ENCODE results near the gene RANBP1. TPM values are rescaled to one million over a fixed set of nuclear protein-coding genes. Genes with fewer than 3 reads are reported as not detected.
A peak's percentile ranks its signal among the peaks of the same experiment; 100 is the strongest.

RANBP1 gene
- total RNA-seq, 1 donor from 2014 or later = 79.5 TPM

DNA sequence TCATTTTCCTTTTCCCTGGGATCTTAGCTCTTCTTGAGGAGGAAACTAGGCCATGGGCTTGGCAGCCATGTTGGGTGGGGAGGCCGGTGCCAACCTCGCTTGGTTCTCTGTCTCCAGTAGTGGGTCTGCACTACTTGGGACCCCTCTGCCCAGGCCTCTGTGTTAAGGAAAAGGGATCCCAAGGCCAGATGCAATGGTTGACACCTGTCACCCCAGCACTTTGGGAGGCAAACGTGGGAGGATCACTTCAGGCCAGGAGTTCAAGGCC, 13.8 kb downstream of the RANBP1 start:
- H3K4me1 Mint-ChIP-seq (ENCODE audit: low read depth) = peaks cover 22% of the 10 kb centered on the region
- H3K36me3 Mint-ChIP-seq (ENCODE audit: low read depth) = peaks cover 12% of the 10 kb centered on the region
- TF ChIP-seq, protein P1, sequence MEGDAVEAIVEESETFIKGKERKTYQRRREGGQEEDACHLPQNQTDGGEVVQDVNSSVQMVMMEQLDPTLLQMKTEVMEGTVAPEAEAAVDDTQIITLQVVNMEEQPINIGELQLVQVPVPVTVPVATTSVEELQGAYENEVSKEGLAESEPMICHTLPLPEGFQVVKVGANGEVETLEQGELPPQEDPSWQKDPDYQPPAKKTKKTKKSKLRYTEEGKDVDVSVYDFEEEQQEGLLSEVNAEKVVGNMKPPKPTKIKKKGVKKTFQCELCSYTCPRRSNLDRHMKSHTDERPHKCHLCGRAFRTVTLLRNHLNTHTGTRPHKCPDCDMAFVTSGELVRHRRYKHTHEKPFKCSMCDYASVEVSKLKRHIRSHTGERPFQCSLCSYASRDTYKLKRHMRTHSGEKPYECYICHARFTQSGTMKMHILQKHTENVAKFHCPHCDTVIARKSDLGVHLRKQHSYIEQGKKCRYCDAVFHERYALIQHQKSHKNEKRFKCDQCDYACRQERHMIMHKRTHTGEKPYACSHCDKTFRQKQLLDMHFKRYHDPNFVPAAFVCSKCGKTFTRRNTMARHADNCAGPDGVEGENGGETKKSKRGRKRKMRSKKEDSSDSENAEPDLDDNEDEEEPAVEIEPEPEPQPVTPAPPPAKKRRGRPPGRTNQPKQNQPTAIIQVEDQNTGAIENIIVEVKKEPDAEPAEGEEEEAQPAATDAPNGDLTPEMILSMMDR (IDR thresholded peaks at IDR 0.05) = no peak
- no peak overlapping the region for H3K4me3 Mint-ChIP-seq (ENCODE audit: unreplicated experiment)
- no peaks in the 10 kb centered on the region for H3K27me3 Mint-ChIP-seq (ENCODE audit: low read depth)
- H3K9me3 Mint-ChIP-seq (ENCODE audit: low read depth) = no peaks in the 10 kb centered on the region
- DNase-seq (ENCODE audit: low spot score) = no peak
- H3K27ac Mint-ChIP-seq (ENCODE audit: unreplicated experiment) = peak overlapping the region; percentile 49

DNA sequence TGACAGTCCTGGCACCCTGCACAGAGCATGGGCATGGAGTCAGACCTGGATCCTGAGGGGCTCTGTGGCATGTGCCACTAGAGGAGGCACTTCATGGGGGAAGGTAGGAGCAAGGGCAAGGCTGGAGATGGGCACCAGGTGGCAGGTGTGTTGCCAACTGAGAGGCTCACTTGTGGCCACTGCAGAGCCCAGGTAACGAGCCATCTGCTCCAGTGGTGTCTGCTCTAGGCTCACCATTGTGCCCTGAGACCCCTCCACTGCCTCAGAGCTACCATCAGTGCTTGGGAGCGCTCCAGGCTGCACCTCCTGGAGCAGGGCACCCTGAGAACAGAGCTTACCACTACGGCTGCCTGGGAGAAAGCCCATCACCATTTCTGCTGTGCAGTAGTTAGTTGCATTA, 14.4 kb downstream of the RANBP1 start:
- Mint-ChIP-seq H3K36me3 (ENCODE audit: low read depth) (peaks cover 12% of the 10 kb centered on the region), H3K4me1 (ENCODE audit: low read depth) (peaks cover 26% of the 10 kb centered on the region), H3K27ac (ENCODE audit: unreplicated experiment) (no peak overlapping the region), H3K9me3 (ENCODE audit: low read depth) (no peaks in the 10 kb centered on the region), H3K27me3 (ENCODE audit: low read depth) (no peaks in the 10 kb centered on the region), H3K4me3 (ENCODE audit: unreplicated experiment) (no peak overlapping the region)
- no peak for DNase-seq (ENCODE audit: low spot score)
- TF ChIP-seq, protein P1 (IDR thresholded peaks at IDR 0.05) = peak; percentile 14

DNA sequence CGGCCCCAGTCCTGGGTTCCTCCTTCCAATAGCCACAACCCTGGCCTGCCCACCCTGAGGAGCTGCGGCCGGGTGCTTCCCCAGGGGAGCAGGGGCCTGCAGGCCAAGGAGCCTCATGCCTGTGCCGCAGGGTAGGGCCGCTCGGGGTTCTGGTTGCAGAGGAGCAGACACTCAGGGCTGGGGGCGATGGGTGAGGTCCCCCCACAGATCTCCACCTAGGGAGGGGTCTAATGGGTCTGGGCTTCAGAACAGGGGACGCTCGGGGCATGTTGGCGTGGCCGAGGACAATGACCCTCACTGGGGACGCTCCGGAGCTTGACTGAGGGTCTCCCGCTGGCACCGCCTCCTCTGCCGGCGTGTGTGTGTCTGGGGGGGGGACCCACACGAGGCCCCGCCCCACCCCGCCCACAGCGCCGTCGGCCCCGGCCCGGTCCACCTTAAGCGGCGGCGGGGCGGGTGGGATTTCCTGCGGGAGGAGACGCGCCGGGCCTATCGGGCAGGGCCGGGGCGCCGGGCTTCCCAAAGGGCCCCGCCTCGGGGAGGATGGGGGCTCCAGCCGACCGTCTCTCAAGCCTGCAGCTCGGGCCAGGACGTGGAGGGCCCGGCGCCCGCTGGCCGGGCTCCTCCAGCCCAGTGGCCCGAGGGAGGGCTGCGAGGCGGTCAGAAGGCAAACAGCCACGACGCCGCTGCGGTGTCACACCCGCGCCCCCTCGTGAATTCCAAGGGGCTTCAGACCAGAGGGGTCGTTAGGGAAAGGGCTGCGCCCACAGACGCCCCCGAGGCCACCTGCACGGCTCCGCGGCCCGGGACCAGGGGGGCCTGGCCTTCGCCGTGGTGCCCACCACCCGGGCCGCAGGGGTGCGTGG, 15.1 kb downstream of the RANBP1 start:
- DNase-seq (ENCODE audit: low spot score) = no peak
- Mint-ChIP-seq H3K27ac (ENCODE audit: unreplicated experiment) (peak overlapping the region; percentile 69), H3K27me3 (ENCODE audit: low read depth) (no peaks in the 10 kb centered on the region), H3K9me3 (ENCODE audit: low read depth) (no peaks in the 10 kb centered on the region), H3K4me1 (ENCODE audit: low read depth) (peaks cover 27% of the 10 kb centered on the region), H3K36me3 (ENCODE audit: low read depth) (peaks cover 9% of the 10 kb centered on the region), H3K4me3 (ENCODE audit: unreplicated experiment) (peak overlapping the region; percentile 35)
- TF ChIP-seq, protein P1 (IDR thresholded peaks at IDR 0.05) = no peak

DNA sequence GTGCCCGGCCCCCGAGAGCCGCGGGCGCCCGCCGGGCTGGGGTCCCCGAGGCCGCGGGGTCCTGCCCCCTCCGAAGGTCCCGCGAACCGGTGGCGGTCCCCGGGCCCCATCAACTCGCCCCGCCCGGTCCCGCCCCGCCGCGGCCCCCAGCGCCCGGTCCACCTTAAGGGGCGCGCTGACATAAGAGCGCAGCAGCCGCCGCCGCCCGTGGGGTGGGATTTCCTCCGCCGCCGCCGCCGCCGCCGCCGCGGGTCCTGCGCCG, 15.6 kb downstream of the RANBP1 start, which contains the start of gene ZDHHC8:
ZDHHC8 (plus strand) TSS at position 208 of the 262 bp plus-strand sequence. CDS start 144 bp downstream, outside the sequence.
- H3K4me1 Mint-ChIP-seq (ENCODE audit: low read depth) = peaks cover 32% of the 10 kb centered on the region
- H3K27me3 Mint-ChIP-seq (ENCODE audit: low read depth) = no peaks in the 10 kb centered on the region
- H3K9me3 Mint-ChIP-seq (ENCODE audit: low read depth) = no peaks in the 10 kb centered on the region
- DNase-seq (ENCODE audit: low spot score) = no peak
- peak within 1 kb of the TSS; percentile 72 for H3K4me3 Mint-ChIP-seq (ENCODE audit: unreplicated experiment)
- H3K36me3 Mint-ChIP-seq (ENCODE audit: low read depth) = peaks cover 6% of the 10 kb centered on the region
- TF ChIP-seq, protein P1 (IDR thresholded peaks at IDR 0.05) = no peak
- H3K27ac Mint-ChIP-seq (ENCODE audit: unreplicated experiment) = peak within 1 kb of the TSS; percentile 69

DNA sequence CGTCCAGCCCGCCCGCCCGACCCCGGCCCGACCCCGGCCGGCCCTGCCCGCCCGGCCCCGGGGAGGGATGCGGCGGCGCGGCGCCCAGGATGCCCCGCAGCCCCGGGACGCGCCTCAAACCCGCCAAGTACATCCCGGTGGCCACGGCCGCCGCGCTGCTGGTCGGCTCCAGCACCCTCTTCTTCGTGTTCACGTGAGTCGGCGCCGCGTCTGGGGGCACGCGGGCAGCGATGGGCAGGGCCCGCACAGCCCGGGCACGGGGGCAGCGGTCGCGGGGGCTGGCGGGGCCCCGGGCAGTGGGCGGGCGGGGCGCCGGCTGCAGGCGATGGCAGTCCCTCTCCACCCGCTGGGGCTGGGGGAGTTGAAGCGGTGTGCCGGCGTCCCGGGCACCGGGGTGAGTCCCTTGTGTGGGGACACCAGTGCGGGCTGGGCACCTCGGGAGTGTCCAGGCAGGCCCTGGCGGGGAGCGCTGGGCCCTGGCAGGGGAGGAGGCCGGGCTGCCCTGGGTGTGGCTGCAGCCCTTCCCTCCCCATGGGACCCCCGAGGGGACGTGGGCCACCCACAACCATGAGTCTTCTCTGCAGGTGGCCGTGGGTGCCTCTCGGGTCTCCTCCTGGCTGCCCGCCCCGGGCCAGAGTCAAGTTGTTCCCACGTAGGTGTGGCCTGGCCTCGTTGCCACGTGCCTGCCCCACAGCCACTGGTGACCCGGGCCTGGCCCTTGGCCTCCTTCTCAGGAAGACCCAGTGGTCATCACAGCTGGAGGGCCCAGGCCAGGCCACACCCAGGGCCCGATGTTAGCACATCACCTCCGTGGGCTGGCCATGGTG, 16.2 kb downstream of the RANBP1 start:
- H3K9me3 Mint-ChIP-seq (ENCODE audit: low read depth) = no peaks in the 10 kb centered on the region
- H3K27ac Mint-ChIP-seq (ENCODE audit: unreplicated experiment) = no peak overlapping the region
- TF ChIP-seq, protein P1 (IDR thresholded peaks at IDR 0.05) = no peak

More for the DNA sequence above, 16.2 kb downstream of the RANBP1 start:
- no peak for DNase-seq (ENCODE audit: low spot score)
- Mint-ChIP-seq H3K27me3 (ENCODE audit: low read depth) (no peaks in the 10 kb centered on the region), H3K4me1 (ENCODE audit: low read depth) (peaks cover 36% of the 10 kb centered on the region), H3K4me3 (ENCODE audit: unreplicated experiment) (peak overlapping the region; percentile 72), H3K36me3 (ENCODE audit: low read depth) (peaks cover 3% of the 10 kb centered on the region)
